Tibial nerve (tissue), 4 donors: ENCODE data around the gene MSANTD1. TPM values are rescaled to one million over a fixed set of nuclear protein-coding genes. Genes with fewer than 3 reads are reported as not detected.

Experiments used
- DNase-seq, 2 donors: peaks; one replicate each; pipeline ENCODE4 v3.0.0-alpha.2; 2019; ENCODE audit warnings: low spot score in 2 of 2
- H3K27ac ChIP-seq, 4 donors: fragments of 200-600 bp; sonication (generic) in 3 of 4; one replicate each; pipeline ENCODE4 v1.5.1; 2017 to 2019; ENCODE audit warnings: mild to moderate bottlenecking in 1 of 4
- H3K27me3 ChIP-seq, 2 donors: fragments of 200-600 bp; sonication (generic) in 1 of 2; one replicate each; pipeline versions ENCODE4 v1.5.1 to v1.6.0; 2017 to 2019
- H3K36me3 ChIP-seq, 3 donors: fragments of 200-600 bp; sonication (generic); one replicate each; pipeline ENCODE4 v1.5.1; 2018 to 2019
- H3K4me1 ChIP-seq, 4 donors: fragments of 200-600 bp; sonication (generic) in 3 of 4; one replicate each; pipeline ENCODE4 v1.5.1; 2017 to 2019
- H3K4me3 ChIP-seq, 4 donors: fragments of 200-600 bp; sonication (generic) in 3 of 4; one replicate each; pipeline ENCODE4 v1.5.1; 2017 to 2019; ENCODE audit warnings: mild to moderate bottlenecking in 1 of 4, moderate library complexity in 1 of 4
- H3K9me3 ChIP-seq, 4 donors: fragments of 200-600 bp; sonication (generic) in 3 of 4; one replicate each; pipeline ENCODE4 v1.5.1; 2017 to 2019
- EP300 ChIP-seq, 2 donors: sonication (generic); formaldehyde crosslinking; IDR thresholded peaks; one replicate each; pipeline ENCODE4 v1.6.1; 2017; ENCODE audit warnings: antibody characterized with exemption in 2 of 2, mild to moderate bottlenecking in 1 of 2
- POLR2A ChIP-seq, 2 donors: fragments of 450-650 bp; IDR thresholded peaks; one replicate each; pipeline ENCODE4 v1.6.1; 2017; ENCODE audit warnings: antibody characterized with exemption in 2 of 2, mild to moderate bottlenecking in 2 of 2, moderate library complexity in 2 of 2
- WGBS, 2 donors: methylation state at CpG; one replicate each; pipeline ENCODE4 v1.1.5; 2018; 5-methylcytosine and 5-hydroxymethylcytosine counted together
- total RNA-seq, 4 donors: library from RNA; depleted of rRNA; stranded (reverse); fragments of >200 nt; gene quantifications; one replicate each; pipeline ENCODE4 v1.1.0, GENCODE V29; 2016
- TF ChIP-seq, protein P1 (sequence below), 5 experiments: fragments of 200-600 bp in 3 of 5; fragments of 450-650 bp in 2 of 5; sonication (generic) in 3 of 5; IDR thresholded peaks; one replicate each; pipeline ENCODE4 v1.5.1; 2016 to 2019; ENCODE audit warnings: antibody characterized with exemption in 5 of 5, mild to moderate bottlenecking in 3 of 5, moderate library complexity in 2 of 5

MSANTD1 gene
- total RNA-seq, 4 donors from 2014 or later = 1.2 to 2.0 (median 1.4) TPM

DNA sequence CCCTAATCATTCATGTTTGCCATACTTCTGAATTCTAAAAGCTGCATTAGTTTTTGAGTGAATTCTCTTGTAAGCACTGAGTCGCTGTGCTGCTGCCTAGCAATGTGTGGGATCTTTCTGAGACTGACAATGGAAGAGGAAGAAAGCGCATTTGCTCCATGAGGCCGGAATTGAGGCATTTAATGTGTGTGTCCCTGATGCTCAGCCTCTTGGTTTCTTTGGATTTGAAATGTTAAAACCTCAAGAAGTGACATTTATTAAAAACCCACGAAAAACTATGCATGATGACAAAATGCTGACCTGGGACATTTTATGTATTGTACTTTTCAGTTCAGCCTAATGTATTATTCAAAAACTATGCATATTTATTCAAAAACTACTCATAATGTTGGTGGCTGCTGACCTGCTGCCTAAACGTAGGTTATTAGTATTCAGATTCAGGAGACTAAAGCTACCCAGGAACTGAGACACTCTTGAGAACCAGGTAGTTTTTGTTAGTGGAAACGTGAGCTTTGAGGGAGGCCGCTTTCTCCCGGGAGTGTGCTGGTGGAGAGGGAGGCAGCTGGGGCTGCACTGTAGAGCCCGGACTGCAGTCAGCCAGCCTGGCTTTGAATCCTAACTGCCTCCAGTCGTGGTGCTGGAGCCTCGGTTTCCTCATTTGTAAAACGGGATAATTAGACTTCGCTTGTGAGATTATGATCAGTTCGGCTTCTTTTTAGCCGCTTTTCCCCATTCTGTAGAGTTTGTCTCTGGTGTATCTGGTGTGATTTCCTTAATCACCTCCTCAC is 55.2 kb downstream of the MSANTD1 start:
- no peaks in the 10 kb centered on the region for H3K27me3 ChIP-seq
- H3K27ac ChIP-seq = peak overlapping the region in 2 of 4 donors; percentile 72 to 87
- H3K36me3 ChIP-seq = no peaks in the 10 kb centered on the region
- peaks cover 0 to 84% (median 40%) of the 10 kb centered on the region in 4 donors for H3K4me1 ChIP-seq
- no peak for TF ChIP-seq POLR2A (IDR thresholded peaks at IDR 0.05)
- TF ChIP-seq EP300 (IDR thresholded peaks at IDR 0.05) = no peak
- TF ChIP-seq, protein P1, sequence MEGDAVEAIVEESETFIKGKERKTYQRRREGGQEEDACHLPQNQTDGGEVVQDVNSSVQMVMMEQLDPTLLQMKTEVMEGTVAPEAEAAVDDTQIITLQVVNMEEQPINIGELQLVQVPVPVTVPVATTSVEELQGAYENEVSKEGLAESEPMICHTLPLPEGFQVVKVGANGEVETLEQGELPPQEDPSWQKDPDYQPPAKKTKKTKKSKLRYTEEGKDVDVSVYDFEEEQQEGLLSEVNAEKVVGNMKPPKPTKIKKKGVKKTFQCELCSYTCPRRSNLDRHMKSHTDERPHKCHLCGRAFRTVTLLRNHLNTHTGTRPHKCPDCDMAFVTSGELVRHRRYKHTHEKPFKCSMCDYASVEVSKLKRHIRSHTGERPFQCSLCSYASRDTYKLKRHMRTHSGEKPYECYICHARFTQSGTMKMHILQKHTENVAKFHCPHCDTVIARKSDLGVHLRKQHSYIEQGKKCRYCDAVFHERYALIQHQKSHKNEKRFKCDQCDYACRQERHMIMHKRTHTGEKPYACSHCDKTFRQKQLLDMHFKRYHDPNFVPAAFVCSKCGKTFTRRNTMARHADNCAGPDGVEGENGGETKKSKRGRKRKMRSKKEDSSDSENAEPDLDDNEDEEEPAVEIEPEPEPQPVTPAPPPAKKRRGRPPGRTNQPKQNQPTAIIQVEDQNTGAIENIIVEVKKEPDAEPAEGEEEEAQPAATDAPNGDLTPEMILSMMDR (IDR thresholded peaks at IDR 0.05) = no peak
- H3K9me3 ChIP-seq = no peaks in the 10 kb centered on the region
- H3K4me3 ChIP-seq = no peak overlapping the region
- WGBS, 2 donors = 62% methylated on average over 15 of the region's 15 CpGs
- no peak for DNase-seq

DNA sequence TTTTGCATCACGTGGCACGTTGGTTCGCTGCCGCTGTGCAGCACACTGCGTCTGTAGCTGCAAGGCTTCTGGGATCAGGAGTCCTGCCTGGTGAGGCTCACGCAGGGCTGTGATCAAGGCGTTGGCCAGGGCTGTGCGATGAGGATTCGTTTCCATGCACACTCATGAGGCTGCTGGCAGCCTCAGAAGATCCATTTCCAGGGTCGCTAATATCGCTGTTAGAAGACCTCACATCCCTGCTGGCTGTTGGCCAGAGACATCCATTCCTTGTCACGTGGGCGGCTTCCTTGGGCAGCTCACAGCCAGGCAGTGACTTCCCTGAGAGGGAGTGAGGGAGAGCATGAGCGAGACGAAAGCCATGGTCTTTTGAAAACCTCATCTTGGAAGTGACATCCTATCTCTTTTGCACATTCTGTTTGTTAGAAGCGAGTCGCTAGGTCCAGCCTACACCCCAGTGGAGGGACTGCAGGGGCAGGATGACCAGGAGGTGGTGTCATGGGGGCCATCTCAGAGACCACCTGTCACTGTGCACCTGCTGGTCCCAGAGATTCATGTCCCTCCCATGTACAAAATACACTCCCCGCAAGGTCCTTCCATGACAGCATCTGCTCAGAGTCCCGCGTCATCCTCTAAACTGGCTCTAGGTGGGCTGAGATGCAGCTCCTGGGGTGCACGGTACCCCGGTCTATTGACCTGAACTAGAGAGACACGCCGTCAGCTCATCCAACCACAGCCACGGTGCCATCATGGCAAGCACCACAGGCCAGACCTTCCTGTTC is 56.1 kb downstream of the MSANTD1 start:
- no peaks in the 10 kb centered on the region for H3K27me3 ChIP-seq
- WGBS, 2 donors = 47 to 54% methylated on average over 24 to 25 of the region's 25 CpGs
- peak overlapping the region in 1 of 4 donors; percentile 24 for H3K4me3 ChIP-seq
- H3K4me1 ChIP-seq = peaks cover 0 to 75% (median 40%) of the 10 kb centered on the region in 4 donors
- TF ChIP-seq, protein P1 (IDR thresholded peaks at IDR 0.05) = no peak
- TF ChIP-seq POLR2A (IDR thresholded peaks at IDR 0.05) = no peak
- no peak for TF ChIP-seq EP300 (IDR thresholded peaks at IDR 0.05)
- DNase-seq = peak; percentile 12 to 27
- H3K9me3 ChIP-seq = no peaks in the 10 kb centered on the region
- no peaks in the 10 kb centered on the region for H3K36me3 ChIP-seq
- peak overlapping the region in 2 of 4 donors; percentile 72 to 87 for H3K27ac ChIP-seq

DNA sequence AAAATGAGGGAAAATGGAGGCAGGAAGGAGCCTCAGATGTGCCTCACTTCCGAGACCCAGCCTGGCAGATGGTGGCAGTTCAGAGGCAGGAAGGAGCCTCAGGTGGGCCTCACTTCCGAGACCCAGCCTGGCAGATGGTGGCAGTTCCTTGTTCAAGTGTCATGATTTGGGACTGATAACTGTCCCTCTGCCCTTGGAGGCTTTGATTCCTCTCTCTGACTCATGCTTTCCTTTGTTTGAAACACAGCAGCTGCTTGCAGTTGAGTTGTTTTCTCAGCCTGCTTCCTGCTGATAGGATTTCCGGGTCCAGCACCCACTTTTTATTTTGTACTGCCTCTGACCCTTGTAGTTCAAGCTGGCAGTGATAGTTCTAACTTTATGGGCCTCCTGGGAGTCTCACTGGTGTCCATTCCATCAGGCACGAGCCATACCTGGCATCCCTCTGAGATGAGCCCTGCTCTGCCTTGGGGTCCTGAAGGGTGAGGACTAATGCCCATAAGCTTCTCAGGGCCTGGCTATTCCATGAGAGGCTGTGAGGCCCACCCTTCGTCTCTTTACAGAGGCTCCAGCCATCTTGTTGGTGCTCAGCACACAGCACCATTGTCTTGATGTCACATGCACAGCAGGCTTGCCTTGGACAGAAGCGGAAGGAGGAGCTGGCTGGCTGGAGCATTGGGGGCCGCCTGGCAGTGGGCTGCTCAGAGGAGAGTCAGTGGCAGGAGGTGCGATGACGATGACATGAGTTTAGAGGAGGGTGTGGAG is 56.8 kb downstream of the MSANTD1 start:
- Histone ChIP-seq H3K4me1 (peaks cover 0 to 69% (median 40%) of the 10 kb centered on the region in 4 donors), H3K27me3 (no peaks in the 10 kb centered on the region), H3K9me3 (no peaks in the 10 kb centered on the region), H3K36me3 (no peaks in the 10 kb centered on the region), H3K27ac (peak overlapping the region in 3 of 4 donors; percentile 13 to 87 (median 72)), H3K4me3 (no peak overlapping the region)
- TF ChIP-seq, protein P1 (IDR thresholded peaks at IDR 0.05) = no peak
- peak in 1 of 2 donors; percentile 1 for DNase-seq
- 47 to 62% methylated on average over 8 to 9 of the region's 9 CpGs for WGBS, 2 donors

Other genes starting within 250 kb of the MSANTD1 start
- gene HTT-AS, start 174.6 kb upstream of the MSANTD1 start, total RNA-seq = not detected
- gene HTT, start 174.5 kb upstream of the MSANTD1 start, total RNA-seq = 10 to 100 TPM; 62.2 to 93.6 (median 81.2) TPM
- gene RGS12, start 43.9 kb downstream of the MSANTD1 start, total RNA-seq = 10 to 100 TPM; 22.2 to 33.3 (median 28.5) TPM
- gene HGFAC, start 192.8 kb downstream of the MSANTD1 start, total RNA-seq = not detected
- under 1 TPM in 1 of 4 donors, not detected in 3; 0.66 TPM for gene DOK7, start 214.1 kb downstream of the MSANTD1 start, total RNA-seq